Measurements from ENCODE around the gene C1QL1.

DNA sequence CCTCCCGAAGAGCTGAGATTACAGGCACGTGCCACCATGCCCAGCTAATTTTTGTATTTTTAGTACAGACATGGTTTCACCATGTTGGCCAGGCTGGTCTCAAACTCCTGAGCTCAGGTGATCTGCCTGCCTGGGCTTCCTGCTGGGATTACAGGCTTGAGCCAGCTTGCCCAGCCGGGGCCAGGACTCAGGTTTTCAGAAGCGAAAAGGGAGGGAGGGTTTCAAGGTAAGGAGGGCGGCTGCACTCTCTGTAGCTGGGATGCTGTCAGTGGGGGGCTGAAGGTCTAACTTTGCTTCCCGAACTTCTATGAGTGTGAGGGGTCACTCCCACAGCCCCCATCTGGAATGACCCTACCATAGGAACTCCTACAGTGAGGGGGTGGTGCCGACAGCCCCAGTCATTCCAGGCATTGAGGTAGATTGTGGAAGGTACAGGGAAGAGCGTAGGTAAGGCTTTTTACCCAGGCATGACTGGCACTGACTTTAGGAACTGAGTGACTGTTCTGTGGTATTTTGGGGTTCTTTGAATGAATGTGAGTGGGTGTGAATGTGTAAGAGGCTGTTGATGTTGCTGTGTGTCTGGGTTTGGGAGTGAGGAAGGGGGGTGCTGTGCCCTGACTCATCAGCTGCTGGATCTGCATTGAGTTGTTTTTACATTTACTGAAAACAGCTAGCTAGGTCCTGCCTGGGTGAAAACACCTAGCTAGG, 3.8 kb upstream of the C1QL1 start:
- no peak for TF ChIP-seq SP1 (IDR thresholded peaks at IDR 0.05)
- TF ChIP-seq FOXM1 (IDR thresholded peaks at IDR 0.05; ENCODE audit: borderline replicate concordance), result no peak
- no peak for TF ChIP-seq ELF4 (IDR thresholded peaks at IDR 0.05)

All from HEK293T (cell line).